Activated T-helper 1 cell treated with anti-CD3 and anti-CD28 coated beads, Interleukin-2, amount 50 U/mL, for 16 hours (primary cell): Measurements from ENCODE around the gene CLNS1A.
"Not testable (repeated sequence)": the region's sequence is repeated elsewhere in the genome, so short reads cannot be mapped to it uniquely, and the experiment has no call there.

Experiments
- DNase-seq, 2 donors: peaks; one replicate each; pipeline ENCODE4 v3.0.0-alpha.2; 2020; ENCODE audit warnings: low read depth in 1 of 2, low spot score in 1 of 2

The CLNS1A gene

DNA sequence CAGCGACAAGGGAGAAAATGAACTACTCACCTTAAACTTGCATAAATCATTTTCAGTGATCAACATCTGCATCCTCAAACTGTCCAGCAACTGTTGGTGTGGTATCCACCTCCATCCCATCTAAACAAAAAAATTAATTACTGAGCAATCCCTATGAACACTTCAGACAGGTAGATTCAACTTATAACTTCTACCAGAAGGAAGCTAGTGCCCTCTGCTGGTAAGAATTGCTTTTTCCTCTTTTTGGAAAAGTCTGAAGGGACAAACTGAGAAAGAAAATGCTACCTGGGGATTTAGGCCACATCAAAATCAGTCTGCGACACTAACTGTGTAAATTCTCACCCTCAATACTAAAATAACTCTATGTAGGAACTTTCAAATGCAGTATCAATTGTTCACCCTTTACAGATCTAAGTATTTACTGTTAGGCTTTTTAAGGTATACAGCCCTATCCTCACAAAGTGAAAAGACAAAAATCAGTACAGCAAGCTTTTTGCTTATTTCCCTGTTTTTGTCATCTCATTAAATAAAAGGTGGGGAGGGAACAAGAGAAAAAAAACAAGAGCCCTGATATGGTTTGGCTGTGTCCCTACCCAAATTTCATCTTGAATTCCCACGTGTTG lies 17.9 kb downstream of the CLNS1A start:
- DNase-seq, result no peak

DNA sequence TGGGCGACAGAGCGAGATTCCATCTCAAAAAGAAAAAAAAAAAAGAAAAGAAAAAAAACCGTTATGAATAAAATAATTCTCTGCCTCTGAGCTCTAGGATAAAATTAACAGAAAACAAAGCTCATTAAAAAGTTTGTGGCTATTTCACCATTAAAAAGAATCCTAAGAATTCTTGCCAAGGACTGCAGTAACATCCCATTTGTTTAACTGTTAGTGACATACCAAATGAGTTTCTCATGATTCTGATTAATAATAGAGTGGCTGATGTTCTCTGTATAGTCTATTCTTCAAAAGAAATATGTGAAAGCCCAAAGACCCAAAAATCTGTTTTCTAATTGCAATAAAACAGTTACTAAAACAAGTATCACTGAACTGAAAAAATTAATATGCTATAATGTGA lies 19.7 kb downstream of the CLNS1A start:
- no peak for DNase-seq

- DNase-seq, result no peak
Observed at GRCh38 chr11:77611921-77612320, 25.7 kb downstream of the CLNS1A start.

DNA sequence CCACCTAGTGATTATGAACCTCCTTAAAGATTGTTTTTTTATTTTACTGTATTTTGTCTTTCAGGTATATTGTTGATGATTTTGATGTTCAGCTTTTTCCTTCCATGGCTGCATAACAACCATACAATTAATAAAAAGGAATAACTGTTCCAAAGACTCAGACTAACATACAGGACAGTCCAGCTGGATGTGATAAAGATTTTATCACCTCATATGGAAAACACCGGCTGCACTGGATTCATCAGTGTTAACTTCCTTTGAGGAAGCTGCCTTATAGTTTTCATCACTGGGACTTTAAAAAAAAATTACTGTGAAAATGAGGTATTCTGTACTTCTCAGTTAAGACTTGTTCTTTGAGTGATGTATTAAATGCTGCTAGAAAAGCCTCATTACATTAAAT lies 28.4 kb downstream of the CLNS1A start:
- no peak for DNase-seq

- no peak for DNase-seq
Observed at GRCh38 chr11:77604281-77604680, 33.3 kb downstream of the CLNS1A start.

- DNase-seq, result no peak
Observed at GRCh38 chr11:77602381-77603088, 35.1 kb downstream of the CLNS1A start.

GRCh38 chr11:77598195-77598594 lies 39.4 kb downstream of the CLNS1A start:
- DNase-seq, result no peak

GRCh38 chr11:77596626-77597025 lies 41.0 kb downstream of the CLNS1A start:
- no peak for DNase-seq

DNA sequence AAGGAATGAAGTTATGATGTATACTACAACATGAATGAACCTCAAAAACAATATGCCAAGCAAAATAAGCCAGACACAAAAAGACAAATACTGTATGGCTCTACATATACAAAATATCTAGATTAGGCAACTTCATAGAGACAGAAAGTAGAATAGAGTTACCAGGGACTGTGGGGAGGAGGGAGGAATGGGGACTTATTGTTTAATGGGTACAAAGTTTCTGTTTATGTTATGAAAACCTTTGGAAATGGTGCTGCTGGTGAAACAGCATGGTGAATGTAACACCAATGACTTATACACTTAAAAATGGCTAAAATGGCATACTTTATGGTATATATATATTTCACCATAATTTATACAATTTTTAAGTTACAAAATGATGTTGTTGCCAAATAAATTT lies 43.7 kb downstream of the CLNS1A start:
- DNase-seq, result no peak

DNA sequence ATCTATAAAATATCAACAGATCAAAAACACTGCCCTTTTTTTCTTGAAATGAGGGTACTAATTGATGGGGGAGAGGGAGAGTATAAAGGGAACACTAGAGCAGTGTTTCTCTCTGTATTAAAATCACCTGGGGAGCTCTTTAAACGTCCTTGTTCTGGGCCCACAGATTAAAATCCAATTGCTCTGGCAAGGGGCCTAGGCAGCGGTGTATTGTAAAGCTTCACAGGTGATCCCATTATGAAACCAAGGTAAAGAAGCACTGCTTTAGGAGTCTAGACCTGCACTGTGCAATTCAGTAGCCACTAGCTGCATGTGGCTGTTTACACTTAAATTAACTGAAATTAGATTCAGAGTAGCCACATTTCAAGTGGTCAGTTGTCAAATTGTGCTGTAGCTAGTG lies 44.9 kb downstream of the CLNS1A start:
- no peak for DNase-seq

DNA sequence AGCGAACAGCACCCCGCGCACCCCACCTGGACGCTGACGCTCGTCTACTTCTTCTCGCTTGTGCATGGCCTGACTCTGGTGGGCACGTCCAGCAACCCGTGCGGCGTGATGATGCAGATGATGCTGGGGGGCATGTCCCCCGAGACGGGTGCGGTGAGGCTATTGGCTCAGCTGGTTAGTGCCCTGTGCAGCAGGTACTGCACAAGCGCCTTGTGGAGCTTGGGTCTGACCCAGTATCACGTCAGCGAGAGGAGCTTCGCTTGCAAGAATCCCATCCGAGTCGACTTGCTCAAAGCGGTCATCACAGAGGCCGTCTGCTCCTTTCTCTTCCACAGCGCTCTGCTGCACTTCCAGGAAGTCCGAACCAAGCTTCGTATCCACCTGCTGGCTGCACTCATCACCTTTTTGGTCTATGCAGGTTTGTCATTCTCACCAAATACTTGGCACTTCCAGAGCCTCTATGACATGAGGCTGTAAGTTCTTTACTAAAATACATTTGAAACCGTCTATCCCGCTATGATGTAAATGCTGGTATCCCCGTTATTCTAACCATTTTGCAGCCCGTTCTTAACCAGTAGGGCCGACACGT lies 47.3 kb downstream of the CLNS1A start:
- DNase-seq, result no peak

DNA sequence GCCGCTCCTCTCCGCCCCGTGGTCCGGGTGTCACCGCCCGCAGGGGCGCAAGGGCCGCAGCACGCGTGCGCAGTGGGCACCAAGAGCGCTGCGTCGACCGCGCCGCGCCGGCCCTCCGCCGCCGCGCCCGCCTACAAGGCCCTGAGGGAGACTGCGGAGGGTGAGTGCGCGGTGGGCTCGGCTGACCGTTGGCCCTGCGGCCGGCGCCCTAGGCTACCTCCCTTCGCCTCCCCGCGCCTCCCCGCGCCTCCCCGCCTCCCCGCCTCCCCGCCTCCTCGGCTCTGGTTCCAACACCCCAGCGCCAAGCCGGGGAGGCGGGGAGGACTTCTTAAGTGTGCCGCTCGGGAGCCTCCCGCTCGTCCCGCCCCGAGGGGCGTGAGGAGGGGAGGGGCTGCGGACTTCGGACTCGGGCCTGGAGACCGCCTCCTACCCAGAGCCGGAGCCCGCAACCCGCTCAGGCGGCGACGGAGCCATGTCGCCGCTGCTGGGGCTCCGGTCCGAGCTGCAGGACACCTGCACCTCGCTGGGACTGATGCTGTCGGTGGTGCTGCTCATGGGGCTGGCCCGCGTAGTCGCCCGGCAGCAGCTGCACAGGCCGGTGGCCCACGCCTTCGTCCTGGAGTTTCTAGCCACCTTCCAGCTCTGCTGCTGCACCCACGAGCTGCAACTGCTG lies 47.9 kb downstream of the CLNS1A start, which contains the start of gene AQP11:
Gene AQP11 (plus strand): TSS at position 433 of the 673 bp plus-strand sequence. CDS start 40 bp downstream, at position 473.
- peak in 1 of 2 donors; percentile 14 for DNase-seq

DNA sequence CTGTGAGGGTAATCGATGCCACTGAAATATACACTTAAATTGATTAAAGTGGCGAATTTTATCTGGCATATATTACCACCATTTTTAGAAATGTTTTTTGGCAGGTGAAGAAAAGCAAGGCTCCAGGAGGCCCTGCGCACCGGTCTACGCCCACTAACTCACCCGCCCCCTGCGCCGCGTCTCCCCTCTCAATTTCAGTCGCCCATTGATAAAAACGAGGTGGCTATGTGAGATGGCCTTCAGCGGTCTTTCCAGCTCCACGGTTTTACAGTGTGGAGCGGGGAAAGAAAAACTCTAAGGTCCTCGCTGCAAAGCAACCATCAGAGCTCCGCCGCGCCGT lies 48.4 kb downstream of the CLNS1A start:
- no peak for DNase-seq

GRCh38 chr11:77580712-77581337 lies 56.8 kb downstream of the CLNS1A start:
- DNase-seq, result no peak

GRCh38 chr11:77575428-77575827 lies 62.2 kb downstream of the CLNS1A start:
- not testable (repeated sequence) for DNase-seq

- not testable (repeated sequence) for DNase-seq
Observed at GRCh38 chr11:77570896-77571295, 66.7 kb downstream of the CLNS1A start.

DNA sequence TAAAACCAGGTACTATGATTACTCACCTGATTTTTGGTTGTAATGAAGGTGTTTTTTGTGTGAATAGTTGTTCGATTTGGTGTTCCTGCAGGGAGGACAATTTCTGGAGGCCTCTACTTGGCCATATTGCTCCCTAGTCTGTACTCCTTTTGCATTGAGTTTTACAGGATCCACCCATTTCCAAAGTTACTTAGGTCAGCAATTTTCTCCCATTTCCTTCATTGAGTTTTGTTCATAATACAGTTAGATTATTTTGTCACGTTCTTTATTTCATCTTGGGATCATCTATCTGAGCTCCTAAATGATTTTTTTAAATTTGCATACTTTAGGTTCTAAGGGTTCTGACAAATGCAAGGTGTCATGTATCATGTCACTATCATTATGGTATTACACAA lies 67.9 kb downstream of the CLNS1A start:
- no peak for DNase-seq

DNA sequence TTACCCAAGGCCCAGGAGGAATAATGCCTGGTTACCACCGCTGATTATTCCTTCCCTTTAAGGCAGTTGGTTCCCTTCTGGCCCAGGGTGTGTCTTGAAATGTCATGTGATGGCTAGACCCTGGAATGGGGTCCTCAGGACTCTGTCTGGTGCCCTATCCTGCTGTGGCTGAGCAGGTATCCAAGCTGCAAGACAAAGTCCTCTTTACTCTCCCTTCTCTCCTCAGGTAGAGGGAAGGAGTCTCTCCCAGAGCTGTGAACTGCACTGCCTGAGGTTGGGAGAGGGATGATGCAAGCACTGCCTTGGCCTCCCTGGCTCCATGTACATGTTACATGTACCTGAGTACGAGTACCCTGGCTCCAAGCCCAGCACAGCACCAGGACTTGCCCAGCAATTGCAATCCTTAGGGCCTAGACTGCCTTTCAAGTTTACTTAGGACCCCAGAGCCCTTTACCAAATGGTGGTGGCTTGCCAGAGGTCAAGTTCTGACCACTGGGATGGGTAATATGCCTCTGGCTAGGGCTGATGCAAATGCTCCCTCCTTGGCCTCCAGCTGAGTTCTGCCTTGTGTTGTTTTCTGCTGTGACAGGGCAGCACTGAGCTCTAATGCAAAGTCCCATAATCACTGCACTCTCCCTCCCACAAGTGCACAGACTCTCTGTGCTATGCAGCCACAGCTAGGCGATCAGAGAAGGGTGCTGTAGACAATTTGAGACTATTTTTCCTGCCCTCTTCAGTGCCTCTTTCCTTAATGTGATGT lies 68.5 kb downstream of the CLNS1A start:
- no peak for DNase-seq

DNA sequence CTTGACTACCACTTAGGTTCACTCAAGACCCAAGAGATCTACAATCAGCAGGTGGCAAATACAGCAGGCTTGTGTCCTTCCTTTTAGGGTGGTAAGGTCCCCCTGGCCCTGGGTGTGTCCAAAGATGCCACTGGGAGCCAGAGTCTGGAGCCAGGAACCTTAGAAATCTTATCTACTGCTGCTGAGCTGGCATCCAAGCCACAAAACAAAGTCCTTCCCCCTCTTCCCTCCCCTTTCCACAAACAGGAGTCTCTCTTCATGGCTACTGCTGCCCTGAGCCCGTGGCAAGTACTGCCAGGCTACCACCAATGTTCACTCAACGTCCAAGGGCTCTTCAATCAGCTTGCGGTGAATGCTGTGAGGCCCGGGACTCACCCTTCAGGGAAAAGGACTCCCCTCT lies 69.3 kb downstream of the CLNS1A start:
- no peak for DNase-seq
